Neural crest cell (in vitro differentiated cells): ENCODE results near the gene RALY. TPM values are rescaled to one million over a fixed set of nuclear protein-coding genes. Genes with fewer than 3 reads are reported as not detected.
A peak's percentile ranks its signal among the peaks of the same experiment; 100 is the strongest.

ENCODE experiments used
- DNase-seq: peaks from one replicate; pipeline ENCODE4 v3.0.0; 2021; ENCODE audit warnings: low read depth, mixed read lengths, low spot score
- H3K27ac Mint-ChIP-seq: one replicate; pipeline ENCODE4 v1.8.0; 2021; ENCODE audit warnings: mild to moderate bottlenecking, mixed read lengths; ENCODE audit not compliant: unreplicated experiment
- H3K27me3 Mint-ChIP-seq: 2 replicates; pipeline ENCODE4 v1.8.0; 2021; ENCODE audit warnings: low read depth, mild to moderate bottlenecking, mixed read lengths
- H3K36me3 Mint-ChIP-seq: 2 replicates; pipeline ENCODE4 v1.8.0; 2021; ENCODE audit warnings: low read depth, mild to moderate bottlenecking, mixed read lengths
- H3K4me1 Mint-ChIP-seq: 2 replicates; pipeline ENCODE4 v1.8.0; 2021; ENCODE audit warnings: mixed read lengths
- H3K4me3 Mint-ChIP-seq: one replicate; pipeline ENCODE4 v1.8.0; 2021; ENCODE audit warnings: mild to moderate bottlenecking, mixed read lengths
- H3K9me3 Mint-ChIP-seq: 2 replicates; pipeline ENCODE4 v1.8.0; 2021; ENCODE audit warnings: mixed read lengths
- total RNA-seq: library from RNA; stranded (reverse); gene quantifications from 2 replicates; pipeline ENCODE4 v1.2.1, GENCODE V29; 2021
- TF ChIP-seq, protein P1 (sequence below): fragments of 200-600 bp; sonication (generic); conservative IDR thresholded peaks from 2 replicates; pipeline ENCODE4 v1.5.0; 2021; ENCODE audit warnings: antibody characterized with exemption, mild to moderate bottlenecking

The RALY gene
- total RNA-seq, 1 donor from 2014 or later: 313 TPM

DNA sequence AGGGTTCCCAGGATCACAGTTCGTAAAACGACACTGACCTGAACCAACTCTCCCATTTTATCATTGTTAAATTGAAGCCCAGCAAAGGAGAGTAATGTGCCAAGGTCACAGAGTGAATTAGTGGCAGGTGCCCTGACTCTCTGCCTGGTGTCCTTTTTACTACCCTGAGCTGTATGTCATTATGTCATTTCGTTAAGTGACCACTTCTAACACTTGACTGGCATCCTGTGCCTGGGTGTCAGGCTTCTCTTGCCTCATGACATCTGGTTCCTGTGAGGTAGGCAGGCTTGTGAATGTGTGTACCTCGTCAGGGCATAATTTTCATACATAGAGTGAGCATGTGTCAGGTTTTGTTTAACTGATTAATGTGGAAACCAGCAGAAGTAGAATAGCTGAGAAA is 48.6 kb downstream of the RALY start:
- Mint-ChIP-seq H3K4me3 (no peak overlapping the region), H3K27me3 (no peaks in the 10 kb centered on the region), H3K9me3 (no peaks in the 10 kb centered on the region), H3K36me3 (peaks cover 3% of the 10 kb centered on the region), H3K4me1 (peaks cover 55% of the 10 kb centered on the region), H3K27ac (no peak overlapping the region)
- TF ChIP-seq, protein P1, sequence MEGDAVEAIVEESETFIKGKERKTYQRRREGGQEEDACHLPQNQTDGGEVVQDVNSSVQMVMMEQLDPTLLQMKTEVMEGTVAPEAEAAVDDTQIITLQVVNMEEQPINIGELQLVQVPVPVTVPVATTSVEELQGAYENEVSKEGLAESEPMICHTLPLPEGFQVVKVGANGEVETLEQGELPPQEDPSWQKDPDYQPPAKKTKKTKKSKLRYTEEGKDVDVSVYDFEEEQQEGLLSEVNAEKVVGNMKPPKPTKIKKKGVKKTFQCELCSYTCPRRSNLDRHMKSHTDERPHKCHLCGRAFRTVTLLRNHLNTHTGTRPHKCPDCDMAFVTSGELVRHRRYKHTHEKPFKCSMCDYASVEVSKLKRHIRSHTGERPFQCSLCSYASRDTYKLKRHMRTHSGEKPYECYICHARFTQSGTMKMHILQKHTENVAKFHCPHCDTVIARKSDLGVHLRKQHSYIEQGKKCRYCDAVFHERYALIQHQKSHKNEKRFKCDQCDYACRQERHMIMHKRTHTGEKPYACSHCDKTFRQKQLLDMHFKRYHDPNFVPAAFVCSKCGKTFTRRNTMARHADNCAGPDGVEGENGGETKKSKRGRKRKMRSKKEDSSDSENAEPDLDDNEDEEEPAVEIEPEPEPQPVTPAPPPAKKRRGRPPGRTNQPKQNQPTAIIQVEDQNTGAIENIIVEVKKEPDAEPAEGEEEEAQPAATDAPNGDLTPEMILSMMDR: no peak
- no peak for DNase-seq

DNA sequence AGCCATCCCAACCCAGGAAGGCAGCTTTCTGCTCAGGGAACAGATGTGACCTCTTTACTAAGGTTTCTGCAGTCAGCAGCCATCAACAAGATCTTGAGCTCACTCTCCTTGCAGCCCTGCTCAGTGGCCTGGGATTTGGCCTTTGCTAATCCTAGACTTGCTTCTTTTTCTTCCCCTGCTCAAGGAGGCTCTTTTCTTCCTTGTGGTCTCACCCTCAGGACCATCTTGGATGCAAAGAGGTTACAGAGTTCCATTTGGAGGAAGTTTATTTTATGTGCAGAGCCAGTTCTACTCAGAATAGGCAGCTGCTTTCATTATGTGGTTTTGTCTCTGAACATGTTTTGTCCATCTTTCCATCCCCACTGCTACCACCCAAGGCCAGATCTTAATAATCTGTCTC is 49.3 kb downstream of the RALY start:
- Mint-ChIP-seq H3K27ac (peak overlapping the region; percentile 22), H3K36me3 (peaks cover 4% of the 10 kb centered on the region), H3K4me3 (no peak overlapping the region), H3K9me3 (no peaks in the 10 kb centered on the region), H3K4me1 (peaks cover 59% of the 10 kb centered on the region), H3K27me3 (no peaks in the 10 kb centered on the region)
- TF ChIP-seq, protein P1: no peak
- no peak for DNase-seq

DNA sequence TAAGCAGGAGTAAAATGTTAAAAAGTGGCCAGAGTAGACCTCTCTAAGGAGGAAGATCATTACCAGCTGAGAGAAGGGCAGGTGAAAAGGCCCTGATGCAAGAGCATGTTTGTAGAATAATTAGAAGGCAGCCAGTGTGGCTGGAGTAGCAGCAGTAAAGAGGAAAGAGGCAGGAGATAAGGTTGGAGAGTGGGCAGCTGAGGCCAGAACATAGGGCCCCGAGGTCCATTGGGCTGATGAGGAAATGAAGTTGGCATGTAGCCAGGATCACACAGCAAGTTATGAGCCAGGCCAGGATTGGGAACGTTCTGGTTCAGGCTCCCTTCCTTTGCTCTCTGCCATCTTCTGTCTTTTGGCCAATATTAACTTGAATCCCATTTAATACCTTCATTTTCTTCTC is 51.6 kb downstream of the RALY start:
- Mint-ChIP-seq H3K4me1 (peaks cover 56% of the 10 kb centered on the region), H3K27me3 (no peaks in the 10 kb centered on the region), H3K9me3 (no peaks in the 10 kb centered on the region), H3K27ac (no peak overlapping the region), H3K4me3 (no peak overlapping the region), H3K36me3 (peaks cover 4% of the 10 kb centered on the region)
- TF ChIP-seq, protein P1: no peak
- no peak for DNase-seq

DNA sequence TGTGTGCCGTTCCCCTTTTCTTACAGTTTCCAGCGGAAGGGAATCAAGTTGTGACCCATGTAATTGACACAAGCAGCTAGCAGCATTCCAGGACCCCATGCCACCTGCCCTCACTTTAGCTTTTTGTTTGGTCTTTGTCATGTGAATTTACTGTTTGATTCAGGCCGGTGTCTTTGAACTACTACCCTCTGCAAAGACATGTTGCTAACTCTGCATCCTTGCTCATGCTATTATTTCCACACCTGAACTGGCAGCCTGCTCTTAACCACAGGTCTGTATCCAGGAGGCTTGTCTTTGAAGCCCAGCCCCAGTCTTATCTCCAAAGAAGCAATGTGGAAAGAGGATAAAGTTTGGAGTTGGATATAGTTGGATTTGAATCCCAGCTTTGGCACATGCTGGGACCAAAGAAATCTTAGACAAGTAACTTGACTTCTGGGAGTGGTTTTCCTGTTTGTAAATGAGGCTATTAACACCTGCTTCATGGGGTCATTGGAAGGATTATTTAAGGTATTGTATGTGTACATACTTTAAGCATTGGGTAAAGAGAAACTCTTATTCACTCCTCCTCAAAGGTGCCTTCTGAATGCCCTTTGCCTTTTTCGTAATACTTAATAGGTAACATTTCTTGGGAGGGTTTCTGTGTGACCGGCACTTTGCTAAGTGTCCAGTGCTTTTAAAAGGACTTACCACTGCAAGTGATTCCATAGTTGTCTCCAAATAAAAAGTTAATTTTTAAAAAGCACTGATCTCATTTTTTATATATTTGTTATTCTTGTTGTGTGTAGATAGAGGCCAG is 52.4 kb downstream of the RALY start:
- H3K36me3 Mint-ChIP-seq: peaks cover 4% of the 10 kb centered on the region
- peaks cover 53% of the 10 kb centered on the region for H3K4me1 Mint-ChIP-seq
- no peaks in the 10 kb centered on the region for H3K27me3 Mint-ChIP-seq
- no peaks in the 10 kb centered on the region for H3K9me3 Mint-ChIP-seq
- TF ChIP-seq, protein P1: no peak
- peak overlapping the region; percentile 22 for H3K27ac Mint-ChIP-seq
- H3K4me3 Mint-ChIP-seq: no peak overlapping the region
- no peak for DNase-seq

DNA sequence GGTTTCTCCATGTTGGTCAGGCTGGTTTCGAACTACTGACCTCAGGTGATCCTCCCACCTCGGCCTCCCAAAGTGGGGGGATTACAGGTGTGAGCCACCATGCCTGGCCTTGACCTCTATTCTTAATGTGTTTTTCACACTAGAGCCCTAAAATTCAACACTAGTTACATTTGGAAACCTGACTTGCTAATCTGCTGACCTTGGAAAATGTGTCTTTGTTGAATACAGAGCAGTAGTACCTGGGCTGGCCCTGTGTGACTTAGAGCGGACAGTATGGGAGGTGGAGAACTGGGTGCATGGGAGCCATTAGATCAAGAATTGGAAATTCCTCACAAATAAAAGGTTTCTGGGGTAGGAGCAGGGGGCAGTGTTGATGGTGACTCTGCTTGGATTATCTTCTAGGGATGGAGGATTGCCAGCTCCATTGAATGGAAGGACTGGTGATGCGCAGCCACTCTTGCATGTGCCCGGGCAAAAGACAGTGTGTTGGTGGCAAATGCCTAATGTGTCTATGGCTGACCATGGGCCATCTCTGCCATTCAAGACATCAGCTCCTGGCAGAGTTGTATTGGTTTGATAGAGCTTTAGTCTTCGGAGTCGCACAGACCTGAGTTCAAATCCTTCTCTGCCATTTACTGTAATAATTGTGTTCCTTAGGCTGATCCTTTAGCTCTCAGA is 53.4 kb downstream of the RALY start:
- Mint-ChIP-seq H3K27me3 (no peaks in the 10 kb centered on the region), H3K36me3 (peaks cover 4% of the 10 kb centered on the region), H3K4me3 (no peak overlapping the region), H3K9me3 (no peaks in the 10 kb centered on the region), H3K4me1 (peaks cover 50% of the 10 kb centered on the region), H3K27ac (no peak overlapping the region)
- DNase-seq: no peak
- TF ChIP-seq, protein P1: no peak
